Mesendoderm (in vitro differentiated cells): Measurements from ENCODE around the gene NKPD1.

Experiments used
- DNase-seq: peaks from one replicate; pipeline ENCODE4 v3.0.0; 2013
- H2AK5ac ChIP-seq: 2 replicates; pipeline ENCODE4 v1.6.1; 2013; ENCODE audit warnings: low read length, inconsistent platforms
- H2BK120ac ChIP-seq: 2 replicates; pipeline ENCODE4 v1.6.1; 2013; ENCODE audit warnings: low read depth, mild to moderate bottlenecking, low read length, moderate library complexity, mixed read lengths
- H2BK15ac ChIP-seq: replicated peaks from 2 replicates; pipeline ENCODE4 v1.6.1; 2013; ENCODE audit warnings: low read depth, mild to moderate bottlenecking, moderate library complexity
- H2BK5ac ChIP-seq: 2 replicates; pipeline ENCODE4 v1.6.1; 2013; ENCODE audit warnings: low read length, inconsistent platforms
- H3K18ac ChIP-seq: 2 replicates; pipeline ENCODE4 v1.6.1; 2013; ENCODE audit warnings: mild to moderate bottlenecking, low read length, mixed read lengths
- H3K23ac ChIP-seq: one replicate; pipeline ENCODE4 v1.6.1; 2013; ENCODE audit warnings: low read length
- H3K27ac ChIP-seq: 2 replicates; pipeline ENCODE4 v1.5.1; 2013; ENCODE audit warnings: low read depth, mild to moderate bottlenecking, inconsistent platforms, low read length, moderate library complexity
- H3K27me3 ChIP-seq: 2 replicates; pipeline ENCODE4 v1.6.1; 2013; ENCODE audit warnings: low read length, control low read depth, mild to moderate bottlenecking, inconsistent platforms; ENCODE audit not compliant: insufficient read depth, poor library complexity
- H3K36me3 ChIP-seq: 2 replicates; pipeline ENCODE4 v1.6.1; 2013; ENCODE audit warnings: low read length, inconsistent platforms; ENCODE audit not compliant: control insufficient read depth, insufficient read depth
- H3K4ac ChIP-seq: one replicate; pipeline ENCODE4 v1.6.1; 2013; ENCODE audit warnings: low read depth, mild to moderate bottlenecking, low read length, moderate library complexity
- H3K4me1 ChIP-seq: 2 replicates; pipeline ENCODE4 v1.6.1; 2013; ENCODE audit warnings: low read depth, low read length, inconsistent platforms; ENCODE audit not compliant: control insufficient read depth
- H3K4me2 ChIP-seq: 2 replicates; pipeline ENCODE4 v1.6.1; 2013; ENCODE audit warnings: low read length
- H3K4me3 ChIP-seq: 2 replicates; pipeline ENCODE4 v1.5.1; 2013; ENCODE audit warnings: mild to moderate bottlenecking, low read length
- H3K56ac ChIP-seq: one replicate; pipeline ENCODE4 v1.6.1; 2013; ENCODE audit warnings: low read length
- H3K79me1 ChIP-seq: 2 replicates; pipeline ENCODE4 v1.6.1; 2013; ENCODE audit warnings: low read length, inconsistent platforms
- H3K79me2 ChIP-seq: 2 replicates; pipeline ENCODE4 v1.6.1; 2013; ENCODE audit warnings: mild to moderate bottlenecking, low read length; ENCODE audit not compliant: control insufficient read depth, insufficient read depth
- H3K9ac ChIP-seq: 2 replicates; pipeline ENCODE4 v1.6.1; 2013; ENCODE audit warnings: low read length, inconsistent platforms
- H4K5ac ChIP-seq: one replicate; pipeline ENCODE4 v1.6.1; 2013; ENCODE audit warnings: low read length
- H4K8ac ChIP-seq: one replicate; pipeline ENCODE4 v1.6.1; 2013; ENCODE audit warnings: low read depth, mild to moderate bottlenecking, control low read depth, low read length, moderate library complexity
- WGBS: extraction: QIAGEN DNeasy Blood & Tissue Kit; methylation state at CpG from one replicate; pipeline ENCODE4 v1.1.7; 2013; ENCODE audit warnings: low lambda C conversion rate, missing lambda C conversion rate; ENCODE audit not compliant: insufficient coverage; ENCODE audit errors: extremely low coverage; 5-methylcytosine and 5-hydroxymethylcytosine counted together

The NKPD1 gene

GRCh38 chr19:45151320-45151719 lies 9.5 kb downstream of the NKPD1 start:
- Histone ChIP-seq H3K4me2 (no peak overlapping the region), H3K56ac (no peak overlapping the region), H3K27me3 (peaks cover 5% of the 10 kb centered on the region), H3K79me1 (no peaks in the 10 kb centered on the region), H3K23ac (no peak overlapping the region), H2BK15ac (no peak overlapping the region), H3K18ac (no peak overlapping the region), H3K4me3 (no peak overlapping the region), H3K4ac (no peak overlapping the region), H4K5ac (no peak overlapping the region), H2BK5ac (no peak overlapping the region), H2BK120ac (no peak overlapping the region), H3K27ac (no peak overlapping the region), H3K9ac (no peak overlapping the region), H3K4me1 (no peaks in the 10 kb centered on the region), H2AK5ac (no peak overlapping the region), H3K36me3 (no peaks in the 10 kb centered on the region), H4K8ac (no peak overlapping the region), H3K79me2 (no peaks in the 10 kb centered on the region)
- no peak for DNase-seq
- WGBS, result no CpG with 5 or more reads among the region's 7 CpGs

- peaks cover 5% of the 10 kb centered on the region for H3K27me3 ChIP-seq
Observed at GRCh38 chr19:45150751-45151281, 10.0 kb downstream of the NKPD1 start.

GRCh38 chr19:45150180-45150579 lies 10.6 kb downstream of the NKPD1 start:
- WGBS, result no CpG with 5 or more reads among the region's 4 CpGs
- H3K4me3 ChIP-seq, result no peak overlapping the region
- no peak overlapping the region for H3K18ac ChIP-seq
- peaks cover 5% of the 10 kb centered on the region for H3K27me3 ChIP-seq
- no peak overlapping the region for H3K23ac ChIP-seq
- no peak overlapping the region for H2BK5ac ChIP-seq
- no peak overlapping the region for H3K4ac ChIP-seq
- no peak overlapping the region for H4K5ac ChIP-seq
- no peak overlapping the region for H3K56ac ChIP-seq
- no peaks in the 10 kb centered on the region for H3K79me2 ChIP-seq
- no peaks in the 10 kb centered on the region for H3K4me1 ChIP-seq
- no peak overlapping the region for H4K8ac ChIP-seq
- H3K79me1 ChIP-seq, result no peaks in the 10 kb centered on the region
- no peaks in the 10 kb centered on the region for H3K36me3 ChIP-seq
- no peak overlapping the region for H3K4me2 ChIP-seq
- no peak overlapping the region for H2AK5ac ChIP-seq
- no peak overlapping the region for H3K27ac ChIP-seq
- no peak overlapping the region for H2BK120ac ChIP-seq
- no peak overlapping the region for H3K9ac ChIP-seq
- H2BK15ac ChIP-seq, result no peak overlapping the region
- DNase-seq, result no peak

More at GRCh38 chr19:45150751-45151281, 10.0 kb downstream of the NKPD1 start:
- no CpG with 5 or more reads among the region's 4 CpGs for WGBS
- Histone ChIP-seq H2BK15ac (no peak overlapping the region), H3K79me2 (no peaks in the 10 kb centered on the region), H3K23ac (no peak overlapping the region), H3K4me1 (no peaks in the 10 kb centered on the region), H3K36me3 (no peaks in the 10 kb centered on the region), H3K56ac (no peak overlapping the region), H2BK5ac (no peak overlapping the region), H4K5ac (no peak overlapping the region), H3K79me1 (no peaks in the 10 kb centered on the region), H2AK5ac (no peak overlapping the region), H3K18ac (no peak overlapping the region), H3K27ac (no peak overlapping the region), H4K8ac (no peak overlapping the region), H3K4me2 (no peak overlapping the region), H2BK120ac (no peak overlapping the region), H3K4me3 (no peak overlapping the region), H3K9ac (no peak overlapping the region), H3K4ac (no peak overlapping the region)
- DNase-seq, result no peak

GRCh38 chr19:45149129-45149528 lies 11.7 kb downstream of the NKPD1 start:
- no peaks in the 10 kb centered on the region for H3K79me2 ChIP-seq
- no peak overlapping the region for H3K27ac ChIP-seq
- no CpG with 5 or more reads among the region's 9 CpGs for WGBS
- no peak for DNase-seq
- H3K4me2 ChIP-seq, result no peak overlapping the region
- no peaks in the 10 kb centered on the region for H3K4me1 ChIP-seq
- H3K23ac ChIP-seq, result no peak overlapping the region
- H3K9ac ChIP-seq, result no peak overlapping the region
- no peaks in the 10 kb centered on the region for H3K36me3 ChIP-seq
- no peak overlapping the region for H2BK15ac ChIP-seq
- H2AK5ac ChIP-seq, result no peak overlapping the region
- H3K4ac ChIP-seq, result no peak overlapping the region
- no peaks in the 10 kb centered on the region for H3K79me1 ChIP-seq
- no peak overlapping the region for H3K18ac ChIP-seq
- H2BK5ac ChIP-seq, result no peak overlapping the region
- H3K27me3 ChIP-seq, result peaks cover 5% of the 10 kb centered on the region
- no peak overlapping the region for H3K4me3 ChIP-seq
- H3K56ac ChIP-seq, result no peak overlapping the region
- H2BK120ac ChIP-seq, result no peak overlapping the region
- H4K8ac ChIP-seq, result no peak overlapping the region
- H4K5ac ChIP-seq, result no peak overlapping the region

- Histone ChIP-seq H3K18ac (no peak overlapping the region), H4K8ac (no peak overlapping the region), H3K4me1 (no peaks in the 10 kb centered on the region), H2AK5ac (no peak overlapping the region), H2BK5ac (no peak overlapping the region), H3K9ac (no peak overlapping the region), H2BK120ac (no peak overlapping the region), H3K27ac (no peak overlapping the region), H4K5ac (no peak overlapping the region), H3K4me2 (no peak overlapping the region), H3K4me3 (no peak overlapping the region), H3K56ac (no peak overlapping the region), H3K79me2 (no peaks in the 10 kb centered on the region), H3K36me3 (peaks cover under 1% of the 10 kb centered on the region), H3K4ac (no peak overlapping the region), H3K27me3 (no peaks in the 10 kb centered on the region), H3K23ac (no peak overlapping the region), H3K79me1 (no peaks in the 10 kb centered on the region), H2BK15ac (no peak overlapping the region)
- WGBS, result no CpG with 5 or more reads among the region's 18 CpGs
- DNase-seq, result peak; percentile 63
Observed at GRCh38 chr19:45147835-45148676, 12.7 kb downstream of the NKPD1 start.
